K562 (cell line): ENCODE results near the gene PNPLA1. TPM values are rescaled to one million over a fixed set of nuclear protein-coding genes. Genes with fewer than 3 reads are reported as not detected.

ENCODE experiments used
- CBFA2T3 ChIP-seq: fragments of 450-650 bp; IDR thresholded peaks from 2 replicates; pipeline ENCODE4 v1.6.1; 2017
- ESRRA ChIP-seq: fragments of 450-650 bp; IDR thresholded peaks from 2 replicates; pipeline ENCODE4 v1.6.1; 2014; ENCODE audit warnings: low read depth, mild to moderate bottlenecking, moderate library complexity, borderline replicate concordance
- FOS ChIP-seq: IDR thresholded peaks from 3 replicates; pipeline ENCODE4 v1.6.1; 2011; ENCODE audit not compliant: insufficient read length; ENCODE audit errors: extremely low read depth
- HDGF ChIP-seq: fragments of 450-650 bp; IDR thresholded peaks from 2 replicates; pipeline ENCODE4 v1.6.1; 2016
- LARP7 ChIP-seq: fragments of 450-650 bp; IDR thresholded peaks from 2 replicates; pipeline ENCODE4 v1.6.1; 2016
- MITF ChIP-seq: IDR thresholded peaks from 2 replicates; pipeline ENCODE4 v1.6.1; 2014; ENCODE audit warnings: antibody characterized with exemption
- MTA3 ChIP-seq: fragments of 450-650 bp; formaldehyde crosslinking; IDR thresholded peaks from 2 replicates; pipeline ENCODE4 v1.6.1; 2017; ENCODE audit warnings: mild to moderate bottlenecking, borderline replicate concordance
- NR2C1 ChIP-seq, 2 experiments: fragments of 450-650 bp; IDR thresholded peaks; 2 replicates each; pipeline ENCODE4 v1.6.1; 2017; ENCODE audit warnings: mild to moderate bottlenecking in 2 of 2, antibody characterized with exemption in 1 of 2, inconsistent platforms in 1 of 2, missing compliant biosample characterization in 1 of 2, missing genetic modification characterization in 1 of 2
- PRDM10 ChIP-seq: fragments of 450-650 bp; IDR thresholded peaks from 2 replicates; pipeline ENCODE4 v1.6.1; 2018; ENCODE audit not compliant: partially characterized antibody
- SMAD4 ChIP-seq: fragments of 250-450 bp; sonication (Bioruptor Pico); conservative IDR thresholded peaks from 2 replicates; pipeline ENCODE4 v1.8.0; 2021; ENCODE audit warnings: inconsistent platforms, mild to moderate bottlenecking, moderate library complexity
- SMC3 ChIP-seq: conservative IDR thresholded peaks from 2 replicates; pipeline ENCODE4 v1.6.1; 2011; ENCODE audit warnings: low read depth, low read length, improper control_type of control experiment; ENCODE audit not compliant: insufficient read depth
- SREBF1 ChIP-seq: fragments of 150-350 bp; IDR thresholded peaks from 2 replicates; pipeline ENCODE4 v1.6.1; 2014; ENCODE audit warnings: antibody characterized with exemption, low read depth, low read length, borderline replicate concordance
- SUPT5H ChIP-seq: fragments of 450-650 bp; IDR thresholded peaks from 2 replicates; pipeline ENCODE4 v1.6.1; 2016
- TBL1XR1 ChIP-seq, 2 experiments: IDR thresholded peaks; 2 replicates each; pipeline ENCODE4 v1.6.1; 2012; ENCODE audit warnings: improper control_type of control experiment in 2 of 2, low read length in 2 of 2, mild to moderate bottlenecking in 1 of 2
- TCF3 ChIP-seq: sonication (generic); formaldehyde crosslinking; IDR thresholded peaks from 2 replicates; pipeline ENCODE4 v1.4.0; 2020; ENCODE audit warnings: mild to moderate bottlenecking, missing genetic modification reagents
- TRIM28 ChIP-seq: fragments of 450-650 bp; IDR thresholded peaks from 2 replicates; pipeline ENCODE4 v1.6.1; 2017
- USF2 ChIP-seq: sonication (generic); formaldehyde crosslinking; IDR thresholded peaks from 2 replicates; pipeline ENCODE4 v1.5.0; 2020; ENCODE audit warnings: missing genetic modification reagents
- ZNF263 ChIP-seq: sonication (generic); formaldehyde crosslinking; IDR thresholded peaks from 2 replicates; pipeline ENCODE4 v1.8.0; 2022; ENCODE audit warnings: mild to moderate bottlenecking, missing genetic modification reagents, borderline replicate concordance
- polyA plus RNA-seq, 8 experiments: library from polyadenylated mRNA; depleted of rRNA in 4 of 8; stranded (reverse) in 5 of 8; unstranded in 3 of 8; fragments of >200 nt; fragmentation: Nextera tagmentation in 2 of 8; fragmentation: Illumina TruSeq in 1 of 8; extraction: Ambion mirVana in 2 of 8; extraction: Trizol in 1 of 8; gene quantifications; 2 replicates each; pipeline versions ENCODE4 v1.2.1 to v1.2.3, GENCODE V29; 2011 to 2014; ENCODE audit warnings: inconsistent platforms in 1 of 8, missing spikeins in 1 of 8
- total RNA-seq, 7 experiments: library from RNA; depleted of rRNA in 6 of 7; stranded (reverse); fragments of >200 nt in 6 of 7; fragmentation: Illumina TruSeq in 2 of 7; extraction: Trizol in 2 of 7; gene quantifications; 2 replicates each; pipeline versions ENCODE4 v1.2.1 to v1.2.3, GENCODE V29; 2011 to 2021; ENCODE audit warnings: low replicate concordance in 1 of 7
- TF ChIP-seq, protein P1 (sequence below), 2 experiments: IDR thresholded peaks in 1 of 2; conservative IDR thresholded peaks in 1 of 2; 2 replicates each; pipeline ENCODE4 v1.6.1; 2016; ENCODE audit warnings: low read depth in 2 of 2, mild to moderate bottlenecking in 1 of 2, missing compliant biosample characterization in 1 of 2, missing genetic modification characterization in 1 of 2, moderate library complexity in 1 of 2

The PNPLA1 gene
- total and polyA plus RNA-seq, 9 of the 15 experiments (the other 6 are each of a cell fraction or from before 2014, with no cell fraction given), result 0.04 to 0.27 (median 0.13) TPM; not detected in 2

DNA sequence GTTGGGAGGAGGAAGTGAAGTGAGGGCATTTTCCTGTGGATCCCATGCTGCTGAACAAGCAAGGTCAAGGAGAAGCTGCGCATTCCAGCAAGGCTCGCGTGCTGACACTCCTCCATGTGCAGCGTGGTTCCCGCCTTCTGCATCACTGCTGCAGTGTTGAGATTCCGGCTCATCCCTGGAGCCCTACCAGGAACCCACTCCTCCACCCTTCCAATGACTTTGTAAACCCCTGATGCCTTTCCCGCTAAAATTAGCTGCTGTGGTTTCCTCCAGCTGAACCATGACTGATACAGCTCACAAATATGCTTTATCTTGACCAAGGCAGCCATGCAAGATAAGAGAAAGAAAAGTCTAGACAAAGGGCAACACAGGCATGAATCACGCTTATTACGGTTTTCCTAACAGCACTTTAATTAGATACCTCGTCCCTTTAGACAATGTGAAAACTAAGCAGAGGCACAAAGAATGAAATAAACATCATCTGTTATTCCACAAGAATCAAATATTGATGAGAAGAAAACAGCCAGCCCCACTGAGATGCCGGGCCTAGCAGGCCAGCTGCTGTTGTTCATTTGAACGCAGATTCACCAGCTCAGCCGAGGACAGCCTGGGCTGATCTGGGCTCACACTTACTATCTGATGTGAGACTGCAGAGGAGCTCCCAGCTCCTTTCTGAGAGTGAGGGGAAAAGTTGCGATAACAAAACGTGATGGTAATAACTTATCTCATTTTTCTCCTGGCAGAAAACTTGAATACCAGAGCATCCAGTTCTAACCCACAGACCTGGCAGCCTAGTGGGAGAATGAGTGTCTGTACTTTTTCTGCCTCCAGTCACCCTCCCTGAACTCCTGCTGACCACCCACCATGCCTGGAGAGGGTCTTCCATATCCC lies 81.1 kb downstream of the PNPLA1 start (continued):
- TF ChIP-seq PRDM10, result peak; percentile 56
- TF ChIP-seq MITF, result peak; percentile 83
- no peak; the same call in 1 of the 2 replicates for TF ChIP-seq NR2C1 (IDR thresholded peaks at IDR 0.05)
- TF ChIP-seq NR2C1 (tag; IDR thresholded peaks at IDR 0.05), result peak; percentile 75
- TF ChIP-seq TBL1XR1 (IDR thresholded peaks at IDR 0.05; ENCODE audit: low read length in 2 of 2), result peak; percentile 63 to 99; a peak in 3 of 4 replicates
- TF ChIP-seq SREBF1, result no peak
- peak; percentile 51; the same call in 1 of the 2 replicates for TF ChIP-seq TRIM28
- no peak for TF ChIP-seq HDGF
- no peak for TF ChIP-seq SMC3
- peak; percentile 98 for TF ChIP-seq ESRRA
- peak; percentile 95 for TF ChIP-seq TCF3 (CRISPR knock-in tag)
- TF ChIP-seq SUPT5H, result no peak
- TF ChIP-seq CBFA2T3, result peak; percentile 97
- TF ChIP-seq FOS, result peak; percentile 55
- TF ChIP-seq MTA3, result peak; percentile 82; the same call in 1 of the 2 replicates
- TF ChIP-seq, protein P1, sequence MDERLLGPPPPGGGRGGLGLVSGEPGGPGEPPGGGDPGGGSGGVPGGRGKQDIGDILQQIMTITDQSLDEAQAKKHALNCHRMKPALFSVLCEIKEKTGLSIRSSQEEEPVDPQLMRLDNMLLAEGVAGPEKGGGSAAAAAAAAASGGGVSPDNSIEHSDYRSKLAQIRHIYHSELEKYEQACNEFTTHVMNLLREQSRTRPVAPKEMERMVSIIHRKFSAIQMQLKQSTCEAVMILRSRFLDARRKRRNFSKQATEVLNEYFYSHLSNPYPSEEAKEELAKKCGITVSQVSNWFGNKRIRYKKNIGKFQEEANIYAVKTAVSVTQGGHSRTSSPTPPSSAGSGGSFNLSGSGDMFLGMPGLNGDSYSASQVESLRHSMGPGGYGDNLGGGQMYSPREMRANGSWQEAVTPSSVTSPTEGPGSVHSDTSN (CRISPR knock-in tag; IDR thresholded peaks at IDR 0.05; ENCODE audit: low read depth), result no peak
- TF ChIP-seq, protein P1 (tag; conservative IDR thresholded peaks at IDR 0.05; ENCODE audit: low read depth), result no peak
- TF ChIP-seq USF2, result no peak
- TF ChIP-seq SMAD4, result peak; percentile 100
- no peak for TF ChIP-seq LARP7
- peak; percentile 89 for TF ChIP-seq ZNF263 (CRISPR knock-in tag)
